Amniotic stem cell (primary cell): ENCODE results near the gene ATXN1.
"Not testable (repeated sequence)": the region's sequence is repeated elsewhere in the genome, so short reads cannot be mapped to it uniquely, and the experiment has no call there.

Experiments used
- DNase-seq: peaks from one replicate; lab custom pipeline; 2025; lab: John Stamatoyannopoulos, UW

ATXN1 gene

DNA sequence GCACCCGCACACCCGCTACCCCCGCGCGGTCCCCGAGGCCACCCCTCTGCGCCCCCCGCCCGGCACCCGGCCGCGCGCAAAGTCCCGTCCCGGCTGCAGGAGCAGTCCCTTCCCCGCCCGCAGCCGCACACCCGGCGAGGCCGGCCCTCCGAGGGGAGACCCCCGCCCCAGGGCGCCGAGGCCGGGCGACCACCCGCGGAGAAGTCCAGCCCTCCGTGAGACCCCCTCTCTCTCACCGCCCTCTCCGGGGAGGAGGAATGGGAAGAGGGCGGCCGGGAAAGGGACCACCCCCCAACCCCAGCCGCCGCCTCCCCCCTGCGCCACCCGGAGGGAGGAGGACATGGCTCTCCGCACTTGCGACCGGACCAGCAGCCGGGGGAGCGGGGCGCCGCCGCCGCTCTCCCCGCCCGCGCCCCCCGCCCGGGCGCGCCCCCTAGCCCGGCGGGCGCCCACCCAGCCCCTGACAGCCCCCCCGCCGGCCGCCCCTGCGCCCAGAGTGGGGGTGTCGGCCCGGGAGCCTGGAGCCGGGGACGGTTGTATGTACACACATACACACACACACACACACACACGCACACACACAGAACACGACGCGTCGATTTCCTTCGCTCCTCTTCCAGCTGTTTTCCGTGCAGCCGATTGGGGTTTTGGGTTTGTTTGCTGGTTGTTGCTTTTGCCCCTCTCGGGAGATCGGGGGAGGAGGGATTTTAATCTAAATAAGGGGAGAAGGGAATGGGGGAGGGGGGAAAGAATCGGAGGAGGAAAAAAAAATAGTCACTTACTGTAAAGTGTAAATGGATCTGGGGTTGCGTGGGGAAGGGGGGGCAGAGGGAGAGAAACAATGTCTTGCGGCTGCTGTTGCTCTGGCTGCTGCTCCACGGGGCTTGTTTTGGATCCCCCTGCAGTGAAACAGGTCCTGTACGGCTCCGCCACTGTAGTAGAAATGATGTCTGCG lies at the start of gene ATXN1:
TSS of gene ATXN1 (minus strand) at position 945 of the 955 bp plus-strand sequence.
- DNase-seq = no peak

DNA sequence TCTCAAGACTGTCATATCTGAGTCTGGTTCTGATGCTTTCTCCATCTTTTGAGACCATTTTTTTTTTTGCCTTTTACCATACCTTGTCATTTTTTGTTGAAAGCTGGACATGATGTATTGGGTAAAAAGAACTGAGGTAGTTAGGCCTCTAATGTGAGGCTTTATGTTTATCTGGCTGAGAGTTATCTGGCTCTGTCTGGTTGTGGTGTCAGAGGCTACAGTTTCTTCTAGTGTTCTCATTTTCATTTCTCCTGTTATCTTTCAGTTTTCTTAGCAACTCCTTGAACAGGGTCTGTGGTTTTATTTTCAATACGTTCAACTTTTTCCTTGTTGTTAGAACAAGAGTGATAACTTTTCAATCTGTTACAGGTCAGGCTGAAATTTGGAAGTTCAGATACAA lies 49.2 kb upstream of the ATXN1 start:
- DNase-seq = no peak

DNA sequence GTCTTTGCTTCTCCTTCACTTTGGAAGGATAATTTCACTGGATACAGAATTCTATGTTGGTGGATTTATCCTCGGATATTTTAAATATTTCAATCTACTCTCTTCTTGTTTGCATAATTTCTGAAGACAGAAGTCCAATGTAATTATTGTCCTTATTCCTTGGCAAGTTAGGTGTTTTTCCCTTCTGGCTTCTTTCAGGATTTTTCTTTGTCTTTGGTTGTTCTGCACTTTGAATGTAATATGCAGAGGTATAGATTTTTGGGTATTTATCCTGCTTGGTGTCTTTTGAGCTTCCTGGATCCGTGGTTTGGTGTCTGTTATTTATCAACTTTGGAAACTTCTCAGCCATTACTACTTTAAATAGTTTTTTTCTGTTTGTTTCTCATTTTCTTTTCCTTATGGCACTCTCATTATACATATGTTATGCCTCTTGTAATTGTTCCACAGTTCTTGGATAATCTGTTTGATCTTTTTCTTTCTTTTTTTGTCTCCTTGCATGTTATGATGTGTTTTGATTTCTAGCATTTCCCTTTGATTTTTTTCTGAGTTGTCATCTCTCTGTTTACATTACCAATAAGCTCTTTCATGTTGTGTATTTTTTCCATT lies 48.6 kb upstream of the ATXN1 start:
- DNase-seq = no peak

GRCh38 chr6:16807956-16808355 lies 46.7 kb upstream of the ATXN1 start:
- DNase-seq = no peak

- no peak for DNase-seq
Observed at GRCh38 chr6:16806363-16806762, 45.1 kb upstream of the ATXN1 start.

- no peak for DNase-seq
Observed at GRCh38 chr6:16805243-16805950, 44.1 kb upstream of the ATXN1 start.

GRCh38 chr6:16804546-16805242 lies 43.4 kb upstream of the ATXN1 start:
- DNase-seq = no peak

DNA sequence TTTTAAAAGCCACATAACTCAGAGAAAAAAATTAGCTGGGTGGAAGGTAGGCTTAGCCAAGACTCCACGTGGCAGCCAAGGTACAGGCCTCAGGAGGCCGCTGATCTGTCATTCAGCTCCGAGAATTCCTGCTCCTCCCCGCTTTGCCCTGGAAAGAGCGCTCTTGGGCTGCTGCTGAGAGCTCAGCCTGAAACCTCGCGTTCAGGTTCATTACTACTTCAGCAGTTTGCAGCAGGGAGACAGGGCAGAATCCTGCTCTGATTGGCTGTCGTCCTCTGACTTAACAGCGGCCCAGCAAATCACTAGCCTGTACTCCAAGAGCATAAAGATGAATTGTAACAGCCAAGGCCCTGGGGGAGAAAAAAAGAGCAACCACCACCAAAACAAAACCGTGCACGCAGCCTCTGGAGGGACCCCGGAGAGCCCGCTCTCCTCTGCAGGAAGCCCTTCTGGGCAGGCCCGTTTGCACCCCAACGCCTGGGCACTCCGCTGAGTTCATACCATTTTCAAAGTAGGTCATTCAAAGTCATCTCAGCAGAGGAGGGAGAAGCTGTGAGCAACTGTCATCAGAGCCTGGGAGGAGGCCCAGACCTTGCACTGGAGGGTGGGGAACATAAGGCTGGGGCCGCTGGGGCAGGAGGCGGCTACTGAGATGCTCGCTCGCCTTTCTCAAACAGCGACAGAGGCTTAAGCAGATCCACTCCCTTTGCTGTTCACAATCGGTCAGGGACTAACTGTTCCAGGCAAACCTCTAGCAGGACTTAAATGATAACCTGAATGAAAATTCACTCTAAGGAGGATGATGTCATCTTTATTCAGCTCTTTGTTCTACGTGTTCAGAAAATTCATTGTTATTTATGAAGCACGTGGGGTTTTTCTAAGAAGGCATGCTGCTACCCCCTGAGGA lies 42.3 kb upstream of the ATXN1 start:
- DNase-seq = no peak

- no peak for DNase-seq
Observed at GRCh38 chr6:16802071-16802470, 40.8 kb upstream of the ATXN1 start.

DNA sequence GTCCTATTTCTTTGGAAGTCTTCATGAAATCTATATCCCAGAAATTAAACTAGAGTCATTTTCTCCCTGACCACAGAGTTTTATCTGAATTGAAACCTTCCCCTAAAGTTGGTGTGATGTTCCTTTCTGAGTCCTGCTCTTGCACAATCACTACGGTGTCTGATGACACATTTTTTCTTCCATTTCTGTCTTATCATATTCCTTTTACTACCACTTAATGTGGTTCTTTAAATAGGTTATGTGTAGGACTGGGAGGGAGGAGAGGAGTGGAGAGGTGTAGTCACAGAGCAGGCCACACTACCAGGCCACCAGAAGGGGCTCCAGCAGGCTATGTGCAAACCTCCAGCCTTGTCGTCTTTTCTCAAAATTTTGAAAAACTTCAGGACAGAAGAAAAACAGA lies 39.7 kb upstream of the ATXN1 start:
- DNase-seq = no peak

DNA sequence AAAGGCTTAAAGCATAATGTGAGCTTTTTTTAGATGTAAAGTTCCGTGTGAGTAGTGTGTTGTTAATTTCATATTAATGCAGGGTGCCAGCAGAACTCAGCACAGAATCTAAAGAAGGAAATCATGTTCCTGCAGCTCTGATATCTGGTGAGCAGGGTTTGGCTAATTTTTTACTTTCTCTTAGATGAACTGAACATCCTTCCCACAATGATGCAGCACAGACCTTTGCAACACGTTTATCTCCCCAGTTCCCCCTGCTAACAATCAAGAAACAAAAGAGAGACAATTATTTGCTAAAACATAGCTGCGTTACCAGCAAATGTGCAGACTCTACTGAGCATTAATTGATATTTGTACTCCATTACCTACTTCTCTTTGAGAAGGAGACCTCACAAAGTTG lies 39.1 kb upstream of the ATXN1 start:
- DNase-seq = no peak

GRCh38 chr6:16799279-16800193 lies 38.3 kb upstream of the ATXN1 start:
- DNase-seq = peak; percentile 1

DNA sequence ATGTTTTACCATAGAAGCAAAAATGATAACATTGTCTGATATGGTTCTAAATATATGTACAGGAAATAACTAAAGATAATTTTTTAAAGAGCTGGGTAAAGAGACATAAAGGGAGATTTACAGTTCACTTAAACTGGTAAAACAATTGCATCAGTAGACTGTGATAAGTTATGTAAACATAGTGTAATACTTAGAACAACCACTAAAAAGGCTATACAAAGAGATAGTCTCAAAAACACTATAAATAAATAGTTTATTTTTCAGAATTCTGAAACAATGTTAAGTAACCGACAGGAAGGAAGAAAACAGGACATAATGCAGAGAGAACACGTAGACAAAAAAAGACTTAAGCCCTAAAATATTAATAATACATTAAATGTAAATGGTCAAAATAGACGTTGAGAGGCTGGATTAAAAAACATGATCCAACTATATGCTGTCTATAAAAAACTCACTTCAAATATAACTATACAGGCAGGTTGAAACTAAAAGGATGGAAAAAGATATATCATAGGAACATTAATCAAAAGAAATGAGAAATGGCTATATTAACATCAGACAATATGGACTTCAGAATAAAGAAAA lies 32.7 kb upstream of the ATXN1 start:
- no peak for DNase-seq

- DNase-seq = no peak
Observed at GRCh38 chr6:16789329-16790038, 28.2 kb upstream of the ATXN1 start.

DNA sequence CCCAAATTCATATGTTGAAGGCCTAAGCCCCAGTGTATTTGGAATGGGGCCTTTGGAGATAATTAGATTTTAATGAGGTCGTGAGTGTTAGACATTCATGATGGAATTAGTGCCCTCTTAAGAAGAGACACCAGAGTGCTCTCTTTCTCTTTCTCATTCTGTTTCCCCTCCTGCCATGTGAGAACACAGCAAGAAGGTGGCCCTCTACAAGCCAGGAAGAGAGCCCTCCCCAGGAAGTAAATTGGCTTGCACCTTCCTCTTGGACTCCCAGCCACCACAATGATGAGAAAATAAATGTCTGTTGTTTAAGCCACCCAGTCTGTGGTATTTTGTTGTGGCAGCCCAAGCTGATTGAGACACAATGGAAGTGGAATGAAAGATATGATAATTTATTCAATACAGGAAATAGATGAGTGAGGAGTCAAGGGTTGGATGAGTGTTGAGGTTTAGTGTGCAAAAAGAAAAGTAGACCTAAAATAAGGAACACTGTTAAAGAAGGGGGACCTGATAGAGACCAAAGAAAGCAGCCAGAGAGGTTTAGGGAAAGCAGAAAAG lies 25.9 kb upstream of the ATXN1 start:
- no peak for DNase-seq

- no peak for DNase-seq
Observed at GRCh38 chr6:16785496-16785895, 24.2 kb upstream of the ATXN1 start.

GRCh38 chr6:16784957-16785356 lies 23.7 kb upstream of the ATXN1 start:
- DNase-seq = not testable (repeated sequence)

- no peak for DNase-seq
Observed at GRCh38 chr6:16783952-16784565, 22.8 kb upstream of the ATXN1 start.
